Liver (tissue), 3 donors: ENCODE results near the gene DUSP3.

Source experiments
- EGR1 ChIP-seq, 2 donors: IDR thresholded peaks; 2 replicates each; pipeline ENCODE4 v1.6.1; 2016 to 2018; ENCODE audit warnings: antibody characterized with exemption in 2 of 2, low read depth in 2 of 2
- JUND ChIP-seq, 2 donors: IDR thresholded peaks; 2 replicates each; pipeline ENCODE4 v1.6.1; 2016; ENCODE audit warnings: antibody characterized with exemption in 2 of 2
- MAX ChIP-seq: IDR thresholded peaks from 2 replicates; pipeline ENCODE4 v1.6.1; 2016; ENCODE audit warnings: antibody characterized with exemption
- RAD21 ChIP-seq, 2 donors: IDR thresholded peaks; 2 replicates each; pipeline ENCODE4 v1.6.1; 2016; ENCODE audit warnings: antibody characterized with exemption in 2 of 2, mild to moderate bottlenecking in 2 of 2
- REST ChIP-seq: IDR thresholded peaks from 2 replicates; pipeline ENCODE4 v1.6.1; 2016; ENCODE audit warnings: antibody characterized with exemption, mild to moderate bottlenecking
- TF ChIP-seq, protein P1 (sequence below): fragments of 150-350 bp; IDR thresholded peaks from 2 replicates; pipeline ENCODE4 v1.5.1; 2017; ENCODE audit warnings: improper control_type of control experiment, low read depth, low read length; ENCODE audit not compliant: missing input control
- donor health status: healthy.
- donor health status: healthy.

DNA sequence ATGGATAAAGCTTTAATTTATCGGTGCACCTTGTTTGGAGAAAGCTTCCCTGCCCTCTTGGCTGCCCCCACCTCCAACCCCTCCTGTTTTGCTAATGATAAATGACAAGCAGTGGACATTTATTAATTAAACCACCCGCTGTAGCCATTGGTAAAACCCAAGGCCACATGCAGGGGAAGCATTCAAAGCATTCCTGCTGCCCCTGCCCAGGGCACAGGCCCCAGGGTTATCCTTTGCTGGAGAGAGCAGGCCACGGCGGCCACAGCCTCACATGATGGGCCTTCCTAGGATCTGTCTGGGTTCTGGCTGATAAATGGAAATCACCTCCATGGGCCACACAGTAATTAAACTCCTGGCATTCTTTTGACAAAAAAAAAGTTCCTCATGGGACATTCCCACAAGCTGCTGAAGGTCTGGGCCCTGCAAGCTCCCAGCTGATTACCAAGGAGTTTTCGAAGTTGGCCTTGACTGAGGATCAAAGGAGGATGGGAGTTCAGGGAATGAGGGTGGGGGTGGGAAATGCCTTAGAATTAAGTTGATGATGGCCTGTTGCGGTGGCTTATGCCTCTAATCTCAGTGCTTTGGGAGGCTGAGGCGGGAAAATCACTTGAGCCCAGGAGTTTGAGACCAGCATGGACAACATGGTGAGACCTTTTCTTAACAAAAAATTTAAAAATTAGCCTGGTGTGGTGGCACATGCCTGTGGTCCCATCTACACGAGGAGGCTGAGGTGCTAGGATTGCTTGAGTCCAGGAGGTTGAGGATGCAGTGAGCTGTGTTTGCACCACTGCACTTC is 55.7 kb downstream of the DUSP3 start:
- TF ChIP-seq, protein P1, sequence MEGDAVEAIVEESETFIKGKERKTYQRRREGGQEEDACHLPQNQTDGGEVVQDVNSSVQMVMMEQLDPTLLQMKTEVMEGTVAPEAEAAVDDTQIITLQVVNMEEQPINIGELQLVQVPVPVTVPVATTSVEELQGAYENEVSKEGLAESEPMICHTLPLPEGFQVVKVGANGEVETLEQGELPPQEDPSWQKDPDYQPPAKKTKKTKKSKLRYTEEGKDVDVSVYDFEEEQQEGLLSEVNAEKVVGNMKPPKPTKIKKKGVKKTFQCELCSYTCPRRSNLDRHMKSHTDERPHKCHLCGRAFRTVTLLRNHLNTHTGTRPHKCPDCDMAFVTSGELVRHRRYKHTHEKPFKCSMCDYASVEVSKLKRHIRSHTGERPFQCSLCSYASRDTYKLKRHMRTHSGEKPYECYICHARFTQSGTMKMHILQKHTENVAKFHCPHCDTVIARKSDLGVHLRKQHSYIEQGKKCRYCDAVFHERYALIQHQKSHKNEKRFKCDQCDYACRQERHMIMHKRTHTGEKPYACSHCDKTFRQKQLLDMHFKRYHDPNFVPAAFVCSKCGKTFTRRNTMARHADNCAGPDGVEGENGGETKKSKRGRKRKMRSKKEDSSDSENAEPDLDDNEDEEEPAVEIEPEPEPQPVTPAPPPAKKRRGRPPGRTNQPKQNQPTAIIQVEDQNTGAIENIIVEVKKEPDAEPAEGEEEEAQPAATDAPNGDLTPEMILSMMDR: no peak
- TF ChIP-seq RAD21 (IDR thresholded peaks at IDR 0.05) (no peak), JUND (IDR thresholded peaks at IDR 0.05) (no peak), MAX (no peak), EGR1 (IDR thresholded peaks at IDR 0.05; ENCODE audit: low read depth in 2 of 2) (no peak), REST (no peak)
